Left lung (tissue), 10 donors: Measurements from ENCODE around the gene XKR7. TPM values are rescaled to one million over a fixed set of nuclear protein-coding genes. Genes with fewer than 3 reads are reported as not detected.
A peak's percentile ranks its signal among the peaks of the same experiment; 100 is the strongest.

ENCODE experiments used
- ATAC-seq: fragments of 200-7000 bp; cut with Tn5 transposase; one replicate; pipeline ENCODE4 v1.9.1; 2020; ENCODE audit warnings: moderate library complexity
- DNase-seq, 4 donors: peaks; one replicate each; pipeline ENCODE4 v3.0.0-alpha.2; 2013 to 2020
- H3K27ac ChIP-seq, 2 donors: fragments of 200-600 bp; sonication (generic) in 1 of 2; one replicate each; pipeline versions ENCODE4 v1.5.0 to v1.8.0; 2020 to 2021
- H3K27me3 ChIP-seq, 2 donors: fragments of 200-600 bp; sonication (generic) in 1 of 2; one replicate each; pipeline versions ENCODE4 v1.5.0 to v1.8.0; 2020 to 2021
- H3K36me3 ChIP-seq, 2 donors: fragments of 200-600 bp; sonication (generic) in 1 of 2; one replicate each; pipeline versions ENCODE4 v1.5.0 to v1.8.0; 2020 to 2021
- H3K4me1 ChIP-seq, 2 donors: fragments of 200-600 bp; one replicate each; pipeline ENCODE4 v1.8.0; 2021
- H3K4me3 ChIP-seq, 2 donors: fragments of 200-600 bp; sonication (generic) in 1 of 2; one replicate each; pipeline versions ENCODE4 v1.5.0 to v1.8.0; 2020 to 2021; ENCODE audit warnings: mild to moderate bottlenecking in 1 of 2
- H3K9me3 ChIP-seq, 2 donors: fragments of 200-600 bp; sonication (generic) in 1 of 2; one replicate each; pipeline versions ENCODE4 v1.5.0 to v1.8.0; 2020 to 2021
- CTCF ChIP-seq, 2 donors: fragments of 200-600 bp; sonication (generic) in 1 of 2; IDR thresholded peaks; one replicate each; pipeline versions ENCODE4 v1.5.0 to v1.8.0; 2021; ENCODE audit warnings: antibody characterized with exemption in 2 of 2
- intact Hi-C, 2 donors: fragments of 100-400 bp; cut with DNase I; formaldehyde crosslinking; loops; one replicate each; pipeline versions ENCODE4 v1.11.2 to v1.14.2; 2022
- polyA plus RNA-seq, 6 donors: library from polyadenylated mRNA; unstranded; fragments of 120-200 nt; gene quantifications; one replicate each; pipeline ENCODE4 v1.2.1, GENCODE V29; 2013; ENCODE audit not compliant: insufficient read length in 6 of 6
- total RNA-seq, 2 donors: library from RNA; stranded (reverse); fragmentation: NEBNext Ultra II Directional; extraction: Animal tissue kit (Norgen Biotek cat#: 25700); gene quantifications; one replicate each; pipeline ENCODE4 v1.2.1, GENCODE V29; 2021
- donor health status: DM: no; HTN: yes; CAD: no.
- donor health status: DM: no; HTN: no; CAD: no.

XKR7 gene
- total and polyA plus RNA-seq, 8 donors, result 0.05 to 0.19 (median 0.07) TPM; not detected in 1

GRCh38 chr20:31989030-31989645 is 21.2 kb downstream of the XKR7 start:
- no peaks in the 10 kb centered on the region for H3K36me3 ChIP-seq
- no peak overlapping the region for H3K27ac ChIP-seq
- H3K27me3 ChIP-seq, result peaks cover 6 to 12% of the 10 kb centered on the region in 2 donors
- TF ChIP-seq CTCF (IDR thresholded peaks at IDR 0.05), result no peak
- DNase-seq, result no peak
- intact Hi-C loops, result no loop called here
- H3K4me3 ChIP-seq, result no peak overlapping the region
- no peak for ATAC-seq
- H3K9me3 ChIP-seq, result no peaks in the 10 kb centered on the region
- H3K4me1 ChIP-seq, result no peaks in the 10 kb centered on the region

- Histone ChIP-seq H3K4me3 (no peak overlapping the region), H3K9me3 (no peaks in the 10 kb centered on the region), H3K27me3 (peaks cover 19 to 28% of the 10 kb centered on the region in 2 donors), H3K27ac (no peak overlapping the region), H3K36me3 (no peaks in the 10 kb centered on the region), H3K4me1 (peaks cover 0 to 5% of the 10 kb centered on the region in 2 donors)
- intact Hi-C loops, result no loop called here
- ATAC-seq (no peak), DNase-seq (peak in 1 of 4 donors; percentile 9)
- no peak for TF ChIP-seq CTCF (IDR thresholded peaks at IDR 0.05)
Measured at GRCh38 chr20:31990641-31991338, 22.8 kb downstream of the XKR7 start.

GRCh38 chr20:31991339-31991705 is 23.4 kb downstream of the XKR7 start:
- H3K9me3 ChIP-seq, result no peaks in the 10 kb centered on the region
- no peaks in the 10 kb centered on the region for H3K36me3 ChIP-seq
- ATAC-seq (no peak), DNase-seq (no peak)
- peaks cover 19 to 34% of the 10 kb centered on the region in 2 donors for H3K27me3 ChIP-seq
- intact Hi-C loops, result no loop called here
- H3K4me1 ChIP-seq, result peaks cover 0 to 5% of the 10 kb centered on the region in 2 donors
- TF ChIP-seq CTCF (IDR thresholded peaks at IDR 0.05), result no peak
- no peak overlapping the region for H3K4me3 ChIP-seq
- H3K27ac ChIP-seq, result no peak overlapping the region

GRCh38 chr20:31992086-31992485 is 24.1 kb downstream of the XKR7 start:
- Histone ChIP-seq H3K27me3 (peaks cover 19 to 41% of the 10 kb centered on the region in 2 donors), H3K4me3 (no peak overlapping the region), H3K9me3 (no peaks in the 10 kb centered on the region), H3K27ac (no peak overlapping the region), H3K4me1 (peaks cover 0 to 5% of the 10 kb centered on the region in 2 donors), H3K36me3 (no peaks in the 10 kb centered on the region)
- intact Hi-C loops, result no loop called here
- DNase-seq (no peak), ATAC-seq (no peak)
- TF ChIP-seq CTCF (IDR thresholded peaks at IDR 0.05), result no peak

GRCh38 chr20:31996996-31997395 is 29.0 kb downstream of the XKR7 start:
- Histone ChIP-seq H3K27ac (no peak overlapping the region), H3K4me3 (no peak overlapping the region), H3K4me1 (peaks cover 0 to 5% of the 10 kb centered on the region in 2 donors), H3K36me3 (no peaks in the 10 kb centered on the region), H3K27me3 (peaks cover 19 to 47% of the 10 kb centered on the region in 2 donors), H3K9me3 (no peaks in the 10 kb centered on the region)
- no peak for DNase-seq
- ATAC-seq, result no peak
- TF ChIP-seq CTCF (IDR thresholded peaks at IDR 0.05), result no peak
- intact Hi-C loops, result no loop called here
